LoVo (cell line): ENCODE results near the gene TSGA10.
"Not testable (repeated sequence)": the region's sequence is repeated elsewhere in the genome, so short reads cannot be mapped to it uniquely, and the experiment has no call there.

ENCODE experiments used
- DNase-seq: peaks from one replicate; pipeline ENCODE4 v3.0.0-alpha.2; 2016; ENCODE audit warnings: low spot score

TSGA10 gene

DNA sequence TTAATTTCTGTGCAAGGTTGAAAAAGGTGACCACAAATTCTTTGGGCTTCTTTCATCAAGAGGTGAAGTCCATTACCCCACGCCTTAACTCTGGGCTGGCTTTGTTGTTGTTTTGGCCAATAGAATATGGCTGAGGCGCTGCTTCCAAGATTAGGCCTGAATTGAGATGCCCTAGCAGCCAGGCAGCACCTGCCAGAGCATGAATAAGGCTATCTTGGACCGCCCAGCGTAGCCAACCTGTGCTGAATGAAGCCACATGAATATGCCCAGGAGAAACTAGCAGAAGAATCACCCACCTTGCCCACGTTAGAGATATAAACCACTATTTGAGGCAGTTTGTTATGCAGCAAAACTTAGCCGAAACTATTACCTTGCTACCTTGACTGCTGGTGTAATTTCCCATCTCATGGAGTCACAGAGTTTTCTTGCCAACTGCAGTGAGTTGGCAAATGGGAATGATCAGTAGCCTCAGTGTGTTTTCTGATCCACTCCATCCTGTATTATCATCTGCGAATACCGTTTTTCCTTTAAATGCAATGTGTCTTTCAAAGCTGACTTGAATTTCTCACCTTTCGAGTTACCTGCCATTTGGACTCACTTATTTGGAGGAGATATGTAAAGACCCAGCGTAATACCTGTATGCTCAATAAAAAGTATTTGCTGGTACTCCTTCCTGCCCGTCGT, 679 bp downstream of the TSGA10 start:
- DNase-seq, result no peak

DNA sequence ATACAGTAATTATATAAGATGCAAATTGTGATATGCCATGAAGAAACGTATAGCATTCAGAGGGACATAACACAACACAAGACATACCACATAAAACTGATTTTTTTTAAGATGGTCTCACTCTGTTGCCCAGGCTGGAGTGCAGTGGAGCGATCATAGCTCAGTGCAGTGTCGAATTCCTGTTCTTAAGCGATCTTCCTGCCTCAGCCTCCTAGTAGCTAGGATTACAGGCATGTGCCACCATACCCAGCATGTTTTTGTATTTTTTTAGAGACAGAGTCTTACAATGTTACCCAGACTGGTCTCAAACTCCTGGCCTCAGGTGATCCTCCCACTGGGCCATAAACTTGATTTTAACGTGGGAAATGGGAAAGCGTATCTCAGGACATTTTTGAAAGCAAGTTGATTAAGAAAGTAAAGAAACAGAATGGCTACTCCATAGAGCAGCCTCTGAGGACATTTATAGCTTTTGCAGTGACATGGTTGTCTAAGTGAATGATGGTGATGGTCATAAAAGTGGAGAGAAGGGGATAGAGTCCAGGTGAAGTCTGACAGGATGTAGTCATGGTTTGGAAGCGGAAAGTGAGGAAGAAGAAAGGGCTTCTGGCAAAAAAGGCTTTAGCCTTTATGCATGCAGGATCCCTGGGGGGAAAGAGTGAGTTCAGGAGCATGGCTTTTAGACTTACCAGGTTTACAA, 2.4 kb downstream of the TSGA10 start:
- DNase-seq, result no peak

DNA sequence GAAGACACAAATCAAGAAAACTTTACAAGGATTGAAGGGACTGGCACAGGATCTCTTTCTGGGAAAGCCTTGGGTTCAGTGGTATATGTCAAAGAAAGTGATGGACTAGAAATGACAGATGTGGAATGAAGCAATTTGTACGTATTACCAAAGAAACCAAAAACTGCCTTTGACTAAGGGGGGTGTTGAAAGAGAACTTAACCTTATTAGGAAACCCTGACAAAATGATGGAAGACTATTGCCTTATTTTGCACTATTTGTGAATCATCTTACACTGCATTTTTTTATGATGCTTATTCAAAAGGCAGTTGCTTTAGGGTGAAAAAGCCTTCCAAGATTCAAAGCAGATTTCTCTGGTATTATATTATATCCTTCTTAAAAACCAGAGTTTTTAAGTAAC, 4.0 kb downstream of the TSGA10 start:
- no peak for DNase-seq

GRCh38 chr2:99141110-99142108, 13.3 kb downstream of the TSGA10 start, which contains the start of gene C2orf15:
TSS of gene C2orf15 (plus strand) at chr2:99141707. CDS start at chr2:99150559, 8,852 bp downstream.
- peak; percentile 96 for DNase-seq

GRCh38 chr2:99140860-99141109, 14.0 kb downstream of the TSGA10 start:
- DNase-seq, result no peak

- no peak for DNase-seq
These were observed 14.5 kb downstream of the TSGA10 start for GRCh38 chr2:99140056-99140859.

GRCh38 chr2:99139003-99139402, 15.7 kb downstream of the TSGA10 start:
- DNase-seq, result no peak

- DNase-seq, result not testable (repeated sequence)
These were observed 19.6 kb downstream of the TSGA10 start for GRCh38 chr2:99135044-99135556.

DNA sequence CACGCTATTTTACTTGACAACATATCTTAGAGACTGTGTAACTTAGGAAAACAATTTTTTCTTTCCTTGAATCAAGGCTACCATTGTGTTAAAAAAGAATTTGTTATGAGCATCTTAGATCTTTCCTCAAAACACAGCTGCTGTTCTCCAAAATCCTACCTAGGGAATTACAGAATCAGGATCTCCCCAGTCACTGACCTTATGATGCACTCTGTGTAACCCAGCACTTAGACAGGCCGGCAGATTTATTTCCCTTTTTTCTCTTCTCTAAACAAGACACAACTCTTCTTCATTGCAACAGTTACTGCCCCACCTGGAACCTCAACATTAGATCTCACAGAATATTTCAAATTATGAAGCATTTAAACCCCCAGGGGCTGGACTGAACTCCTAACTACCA, 26.8 kb downstream of the TSGA10 start:
- DNase-seq, result no peak

DNA sequence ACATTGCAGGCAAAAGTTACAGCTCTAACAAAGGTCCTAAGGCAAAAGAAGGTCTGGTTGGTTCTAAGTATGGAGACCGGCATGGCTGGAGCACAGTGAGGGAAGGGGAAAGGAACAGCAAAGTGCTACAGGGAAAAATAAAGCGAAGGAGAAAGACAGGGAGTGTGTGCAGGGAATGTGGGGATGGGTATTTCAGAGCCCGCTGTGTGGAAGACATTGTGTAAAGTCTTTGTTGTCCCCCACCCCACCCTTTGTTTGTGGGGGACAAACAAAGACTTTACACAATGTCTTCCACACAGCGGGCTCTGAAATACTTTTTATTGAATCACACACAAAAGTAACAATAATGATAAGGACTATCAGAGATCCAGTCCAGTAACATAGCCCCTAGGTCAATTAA, 42.1 kb downstream of the TSGA10 start:
- no peak for DNase-seq

DNA sequence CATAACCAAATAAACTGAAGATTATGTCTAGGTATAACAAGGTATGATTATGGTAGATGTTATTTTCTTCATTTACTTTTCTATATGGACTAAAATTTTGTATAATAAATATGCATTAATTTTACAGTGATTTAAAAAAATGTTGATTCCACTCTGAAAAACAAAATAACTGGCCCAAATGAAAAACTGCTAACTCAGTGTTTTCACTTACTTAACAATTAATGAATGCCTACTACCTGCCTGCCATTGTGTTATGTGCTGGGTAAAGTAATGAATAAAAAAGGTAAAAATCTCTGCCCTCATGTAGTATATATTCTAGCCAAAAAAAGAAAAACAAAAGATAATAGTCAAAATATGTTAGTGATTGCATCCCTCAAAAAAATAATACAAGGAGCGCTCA, 42.8 kb downstream of the TSGA10 start:
- no peak for DNase-seq

- no peak for DNase-seq
These were observed 43.5 kb downstream of the TSGA10 start for GRCh38 chr2:99111236-99111635.

GRCh38 chr2:99106913-99107312, 47.8 kb downstream of the TSGA10 start:
- DNase-seq, result no peak

GRCh38 chr2:99104006-99104405, 50.7 kb downstream of the TSGA10 start:
- DNase-seq, result no peak

GRCh38 chr2:99101697-99102096, 53.0 kb downstream of the TSGA10 start:
- DNase-seq, result no peak

- no peak for DNase-seq
These were observed 58.0 kb downstream of the TSGA10 start for GRCh38 chr2:99096728-99097127.

GRCh38 chr2:99088017-99088416, 66.7 kb downstream of the TSGA10 start:
- DNase-seq, result no peak

GRCh38 chr2:99086385-99086784, 68.4 kb downstream of the TSGA10 start:
- DNase-seq, result no peak

GRCh38 chr2:99085421-99085820, 69.3 kb downstream of the TSGA10 start:
- no peak for DNase-seq

DNA sequence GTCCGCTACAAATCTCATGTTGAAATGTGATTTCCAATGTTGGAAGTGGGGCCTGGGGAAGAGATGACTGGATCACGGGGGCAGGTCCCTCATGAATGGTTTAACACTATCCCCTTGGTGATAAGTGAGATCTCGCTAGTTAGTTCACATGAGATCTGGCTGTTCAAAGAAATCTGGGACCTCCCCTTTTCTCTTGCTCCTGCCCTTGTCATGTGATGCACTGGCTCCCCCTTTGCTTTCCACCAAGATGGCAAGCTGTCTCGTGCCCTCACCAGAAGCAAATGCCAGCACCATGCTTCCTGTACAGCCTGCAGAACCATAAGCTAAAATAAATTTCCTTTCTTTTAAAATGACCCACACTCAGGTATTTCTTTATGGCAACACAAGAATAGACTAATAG, 70.5 kb downstream of the TSGA10 start:
- DNase-seq, result no peak

- DNase-seq, result no peak
These were observed 72.9 kb downstream of the TSGA10 start for GRCh38 chr2:99081891-99082290.

GRCh38 chr2:99079226-99079625, 75.5 kb downstream of the TSGA10 start:
- DNase-seq, result no peak
